ENCODE results near the gene ELP4.
"Not testable (repeated sequence)": the region's sequence is repeated elsewhere in the genome, so short reads cannot be mapped to it uniquely, and the experiment has no call there.

The ELP4 gene

GRCh38 chr11:31687861-31688260, 178.3 kb downstream of the ELP4 start:
- TF ChIP-seq CTCF (IDR thresholded peaks at IDR 0.05): no peak
- Mint-ChIP-seq H3K4me1 (no peaks in the 10 kb centered on the region), H3K27me3 (ENCODE audit: low read depth, poor library complexity) (no peaks in the 10 kb centered on the region), H3K27ac (no peak overlapping the region), H3K9me3 (no peaks in the 10 kb centered on the region), H3K36me3 (ENCODE audit: low read depth) (no peaks in the 10 kb centered on the region), H3K4me3 (no peak overlapping the region)
- no peak for DNase-seq

- Mint-ChIP-seq H3K9me3 (peaks cover 11% of the 10 kb centered on the region), H3K4me1 (no peaks in the 10 kb centered on the region), H3K36me3 (ENCODE audit: low read depth) (no peaks in the 10 kb centered on the region), H3K27me3 (ENCODE audit: low read depth, poor library complexity) (no peaks in the 10 kb centered on the region), H3K27ac (no peak overlapping the region), H3K4me3 (no peak overlapping the region)
- TF ChIP-seq CTCF (IDR thresholded peaks at IDR 0.05): no peak
- no peak for DNase-seq
These were observed 180.0 kb downstream of the ELP4 start for GRCh38 chr11:31689559-31689958.

- TF ChIP-seq CTCF (IDR thresholded peaks at IDR 0.05): no peak
- no peak for DNase-seq
- Mint-ChIP-seq H3K9me3 (peaks cover 13% of the 10 kb centered on the region), H3K4me3 (no peak overlapping the region), H3K27ac (no peak overlapping the region), H3K27me3 (ENCODE audit: low read depth, poor library complexity) (no peaks in the 10 kb centered on the region), H3K36me3 (ENCODE audit: low read depth) (no peaks in the 10 kb centered on the region), H3K4me1 (no peaks in the 10 kb centered on the region)
These were observed 180.5 kb downstream of the ELP4 start for GRCh38 chr11:31690041-31690440.

GRCh38 chr11:31690516-31690915, 180.9 kb downstream of the ELP4 start:
- H3K27ac Mint-ChIP-seq: no peak overlapping the region
- no peaks in the 10 kb centered on the region for H3K27me3 Mint-ChIP-seq (ENCODE audit: low read depth, poor library complexity)
- H3K4me3 Mint-ChIP-seq: no peak overlapping the region
- DNase-seq: no peak
- TF ChIP-seq CTCF (IDR thresholded peaks at IDR 0.05): no peak
- H3K9me3 Mint-ChIP-seq: peaks cover 13% of the 10 kb centered on the region
- H3K36me3 Mint-ChIP-seq (ENCODE audit: low read depth): no peaks in the 10 kb centered on the region
- H3K4me1 Mint-ChIP-seq: no peaks in the 10 kb centered on the region

GRCh38 chr11:31692466-31692865, 182.9 kb downstream of the ELP4 start:
- Mint-ChIP-seq H3K4me1 (no peaks in the 10 kb centered on the region), H3K36me3 (ENCODE audit: low read depth) (no peaks in the 10 kb centered on the region), H3K27ac (peak overlapping the region; percentile 34), H3K27me3 (ENCODE audit: low read depth, poor library complexity) (peaks cover 4% of the 10 kb centered on the region), H3K9me3 (peaks cover 13% of the 10 kb centered on the region), H3K4me3 (no peak overlapping the region)
- no peak for TF ChIP-seq CTCF (IDR thresholded peaks at IDR 0.05)
- DNase-seq: no peak

- not testable (repeated sequence) for DNase-seq; H3K4me1 Mint-ChIP-seq; H3K36me3 Mint-ChIP-seq (ENCODE audit: low read depth); H3K27me3 Mint-ChIP-seq (ENCODE audit: low read depth, poor library complexity); H3K27ac Mint-ChIP-seq; H3K4me3 Mint-ChIP-seq
- peaks cover 13% of the 10 kb centered on the region for H3K9me3 Mint-ChIP-seq
These were observed 187.5 kb downstream of the ELP4 start for GRCh38 chr11:31697049-31697448.
